Stimulated activated CD8-positive, alpha-beta memory T cell treated with anti-CD3 and anti-CD28 coated beads, Interleukin-4, amount 100 ng/mL, for 24 hours (primary cell): ENCODE measurements around the gene CRISP1.
"Not testable (repeated sequence)": the region's sequence is repeated elsewhere in the genome, so short reads cannot be mapped to it uniquely, and the experiment has no call there.

Experiments used
- DNase-seq: peaks from one replicate; pipeline ENCODE4 v3.0.0-alpha.2; 2020; ENCODE audit warnings: low read depth

CRISP1 gene

DNA sequence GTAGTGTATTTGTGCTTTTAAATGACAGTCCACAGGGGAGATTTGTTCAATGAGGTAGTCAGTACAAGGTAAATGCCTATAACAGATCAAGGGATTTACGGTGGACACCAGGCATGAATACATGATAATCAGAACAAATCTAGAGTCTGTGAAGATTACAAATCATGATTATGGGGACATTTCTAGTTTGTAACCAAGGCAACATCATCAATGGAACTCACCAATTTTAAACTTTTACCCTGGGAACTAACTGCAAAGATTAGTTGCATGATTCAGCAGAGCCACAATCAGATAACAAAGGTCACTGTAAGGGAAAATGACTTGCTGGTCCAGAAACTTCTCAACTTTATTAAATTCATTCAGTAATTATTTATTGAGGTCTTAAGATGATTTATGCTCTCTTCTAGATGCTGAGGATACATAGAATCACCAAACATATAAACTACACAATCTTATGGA is at the start of gene CRISP1:
TSS of gene CRISP1 (minus strand) at position 51 of the 459 bp plus-strand sequence. CDS start 9,135 bp downstream, outside the sequence.
- DNase-seq = no peak

DNA sequence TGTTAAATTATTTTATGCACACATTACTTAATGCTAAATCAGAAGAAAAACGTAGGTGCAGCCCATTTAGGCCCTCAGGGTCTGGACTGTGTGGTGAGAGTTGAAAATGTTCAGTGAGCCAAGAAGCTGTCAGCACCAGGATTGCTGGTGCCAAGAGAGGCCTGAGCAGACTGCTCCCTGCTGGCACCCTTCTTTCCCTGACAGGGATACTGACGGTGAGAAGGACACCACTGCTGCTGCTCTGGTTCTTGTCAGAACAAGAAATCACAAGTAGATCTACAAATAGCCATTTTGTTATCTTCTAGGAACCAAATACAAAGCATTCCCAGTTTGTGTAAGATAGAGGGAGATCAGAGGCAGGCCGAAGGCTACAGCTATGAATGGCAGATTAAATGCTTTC is 48.7 kb upstream of the CRISP1 start:
- no peak for DNase-seq

- no peak for DNase-seq
Observed at GRCh38 chr6:49913636-49914375, 47.5 kb upstream of the CRISP1 start.

GRCh38 chr6:49912196-49912595 is 45.9 kb upstream of the CRISP1 start:
- no peak for DNase-seq

GRCh38 chr6:49911252-49911651 is 44.9 kb upstream of the CRISP1 start:
- DNase-seq = no peak

DNA sequence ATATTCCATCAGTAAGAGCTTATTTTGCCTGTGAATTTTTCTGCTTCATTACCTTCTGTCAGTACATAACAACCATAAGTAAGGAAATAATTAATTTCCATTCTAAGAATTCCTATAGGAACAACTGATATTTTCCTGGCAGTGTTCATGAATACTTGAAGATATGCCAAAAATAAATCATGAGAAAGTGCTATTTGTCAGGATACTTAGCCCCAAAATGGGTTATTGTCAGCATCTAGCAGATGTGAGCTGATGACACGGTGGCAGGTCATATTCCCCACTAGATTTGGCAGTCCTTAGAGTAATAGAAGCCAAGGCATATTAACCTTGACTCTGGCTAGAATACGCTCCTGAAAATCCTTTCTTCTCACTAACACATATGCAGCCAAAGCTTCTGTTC is 43.2 kb upstream of the CRISP1 start:
- DNase-seq = no peak

- DNase-seq = no peak
Observed at GRCh38 chr6:49906526-49906925, 40.2 kb upstream of the CRISP1 start.

DNA sequence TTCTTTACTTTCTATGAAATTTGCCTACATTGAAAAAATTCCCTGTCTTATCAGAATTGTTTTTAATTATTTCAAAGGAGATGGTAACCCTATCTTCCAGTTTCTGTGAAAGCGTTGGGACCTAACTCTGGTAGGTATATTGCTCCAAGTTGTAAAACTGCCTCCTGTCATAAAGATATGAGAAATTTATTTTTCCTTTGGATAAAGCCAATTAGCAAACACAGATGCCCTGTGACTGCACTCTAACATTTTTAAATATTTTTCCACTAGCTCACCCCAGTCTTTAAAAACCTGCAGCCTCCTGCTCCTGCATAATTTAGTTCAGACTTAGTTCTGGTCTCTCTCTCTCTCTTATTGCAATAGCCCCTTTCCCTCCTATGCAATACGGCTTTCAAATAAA is 39.0 kb upstream of the CRISP1 start:
- DNase-seq = no peak

DNA sequence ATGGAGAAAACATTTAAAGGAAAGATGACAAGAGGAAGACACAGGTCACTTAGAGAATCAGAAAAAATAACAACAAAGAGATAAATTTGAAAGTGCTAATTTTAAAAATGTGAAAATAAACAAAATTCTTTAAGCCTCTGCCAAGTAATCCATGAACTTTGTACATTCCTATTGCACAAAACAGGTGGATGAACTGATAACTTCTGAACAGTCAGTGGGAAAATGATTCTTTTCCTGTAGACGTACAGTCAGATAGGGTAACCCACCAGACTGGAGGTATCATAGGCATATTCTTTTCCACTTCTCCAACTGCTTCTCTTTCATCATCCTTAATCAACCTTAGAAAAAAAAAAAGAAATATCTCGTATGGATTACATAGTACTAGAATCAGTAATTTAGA is 36.5 kb upstream of the CRISP1 start:
- DNase-seq = no peak

DNA sequence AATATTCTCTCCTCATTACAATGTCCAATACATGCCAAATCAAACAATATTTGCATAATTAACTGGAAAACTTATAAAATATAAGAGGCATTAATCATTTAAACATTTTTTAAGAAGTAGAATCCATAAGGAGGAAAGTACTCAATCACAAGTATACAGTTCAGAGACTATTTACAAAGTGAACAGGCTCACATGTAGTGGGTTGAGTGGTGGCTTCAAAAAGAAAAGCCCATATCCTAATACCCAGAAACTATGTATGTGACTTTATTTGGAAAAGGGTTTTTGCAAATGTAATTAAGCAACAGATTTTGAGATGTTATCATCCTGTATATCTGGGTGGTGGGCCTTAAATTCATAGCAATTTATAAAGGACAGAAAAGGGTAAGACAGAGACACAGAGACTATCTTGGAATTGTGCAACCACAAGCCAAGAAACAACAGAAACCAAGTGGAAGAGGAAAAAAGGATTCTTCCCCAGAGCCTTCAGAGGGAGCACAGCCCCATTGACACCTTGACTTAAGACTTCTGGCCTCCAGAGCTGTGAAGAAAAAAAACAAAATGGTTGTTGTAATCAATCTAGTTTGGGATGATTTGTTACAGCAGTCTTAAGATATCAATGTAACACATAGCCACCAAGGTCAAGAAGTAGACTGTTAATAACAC is 32.7 kb upstream of the CRISP1 start:
- no peak for DNase-seq

GRCh38 chr6:49895553-49895952 is 29.2 kb upstream of the CRISP1 start:
- not testable (repeated sequence) for DNase-seq

DNA sequence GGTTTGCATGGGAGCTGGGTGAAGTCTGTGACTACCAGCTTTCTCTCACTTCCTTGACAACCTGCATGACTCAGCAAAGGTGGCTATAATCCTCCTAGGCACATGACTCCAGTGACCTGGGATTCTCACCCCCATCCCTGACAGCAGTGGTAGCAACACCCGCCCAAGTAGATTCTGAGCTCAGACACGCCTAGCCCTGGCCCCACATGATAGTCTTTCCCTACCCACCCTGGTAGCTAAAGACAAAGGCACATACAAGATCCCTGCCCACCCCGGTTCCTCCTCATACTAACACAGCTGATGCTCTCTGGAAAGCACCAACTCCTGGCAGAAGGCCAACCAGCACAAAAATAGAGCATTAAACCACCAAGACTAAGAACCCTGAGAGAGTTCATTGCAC is 25.9 kb upstream of the CRISP1 start:
- no peak for DNase-seq

GRCh38 chr6:49890988-49891387 is 24.7 kb upstream of the CRISP1 start:
- no peak for DNase-seq

GRCh38 chr6:49888742-49889431 is 22.6 kb upstream of the CRISP1 start:
- DNase-seq = no peak

- no peak for DNase-seq
Observed at GRCh38 chr6:49868951-49869529, 2.7 kb upstream of the CRISP1 start.

GRCh38 chr6:49856282-49856681 is 10.1 kb downstream of the CRISP1 start:
- DNase-seq = no peak

GRCh38 chr6:49855221-49855620 is 11.1 kb downstream of the CRISP1 start:
- no peak for DNase-seq

DNA sequence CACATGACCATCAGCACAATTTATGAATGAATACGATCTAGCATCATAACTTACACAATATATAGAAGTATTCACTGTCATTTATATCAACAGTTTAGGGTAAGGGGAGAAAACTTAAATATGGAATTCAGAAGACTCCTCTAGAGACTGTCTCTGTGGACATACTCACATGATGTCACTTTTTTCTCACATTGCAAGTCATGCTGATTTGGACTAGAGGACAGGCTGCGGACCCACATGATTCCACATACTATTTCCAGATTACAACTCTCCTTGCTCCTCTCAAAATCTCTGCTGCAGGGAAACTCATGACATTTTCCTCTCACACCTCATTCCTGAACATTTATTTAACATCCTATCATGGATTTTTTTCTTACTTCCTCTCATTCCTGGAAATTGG is 13.4 kb downstream of the CRISP1 start:
- no peak for DNase-seq

GRCh38 chr6:49849213-49849907 is 17.0 kb downstream of the CRISP1 start:
- no peak for DNase-seq

- no peak for DNase-seq
Observed at GRCh38 chr6:49847673-49848072, 18.7 kb downstream of the CRISP1 start.

- no peak for DNase-seq
Observed at GRCh38 chr6:49847014-49847413, 19.3 kb downstream of the CRISP1 start.

- DNase-seq = no peak
Observed at GRCh38 chr6:49841424-49841823, 24.9 kb downstream of the CRISP1 start.
